RPMI7951 (cell line): Measurements from ENCODE around the gene TNRC18. TPM values are rescaled to one million over a fixed set of nuclear protein-coding genes. Genes with fewer than 3 reads are reported as not detected.
A peak's percentile ranks its signal among the peaks of the same experiment; 100 is the strongest.

Experiments
- DNase-seq: peaks from one replicate; pipeline ENCODE4 v3.0.0-alpha.2; 2012; ENCODE audit warnings: low read depth
- total RNA-seq: library from RNA; depleted of rRNA; stranded (reverse); fragments of >200 nt; shearing (Covaris generic); gene quantifications from 2 replicates; pipeline ENCODE4 v1.2.3, GENCODE V29; 2014

TNRC18 gene
- total RNA-seq, 1 experiment from 2014 or later = 18.9 TPM

- no peak for DNase-seq
Measured at GRCh38 chr7:5404421-5404826, 19.2 kb downstream of the TNRC18 start.

- DNase-seq = no peak
Measured at GRCh38 chr7:5403442-5403841, 20.2 kb downstream of the TNRC18 start.

GRCh38 chr7:5397736-5398135 lies 25.9 kb downstream of the TNRC18 start:
- DNase-seq = no peak

GRCh38 chr7:5396999-5397663 lies 26.5 kb downstream of the TNRC18 start:
- peak; percentile 99 for DNase-seq

GRCh38 chr7:5396542-5396941 lies 27.1 kb downstream of the TNRC18 start:
- peak; percentile 69 for DNase-seq

GRCh38 chr7:5395246-5395645 lies 28.4 kb downstream of the TNRC18 start:
- no peak for DNase-seq

GRCh38 chr7:5394264-5395105 lies 29.1 kb downstream of the TNRC18 start:
- DNase-seq = no peak

GRCh38 chr7:5393748-5394147 lies 29.9 kb downstream of the TNRC18 start:
- DNase-seq = no peak

GRCh38 chr7:5393328-5393727 lies 30.3 kb downstream of the TNRC18 start:
- DNase-seq = no peak

GRCh38 chr7:5390918-5391317 lies 32.7 kb downstream of the TNRC18 start:
- no peak for DNase-seq

GRCh38 chr7:5388905-5389433 lies 34.7 kb downstream of the TNRC18 start:
- no peak for DNase-seq

GRCh38 chr7:5388273-5388901 lies 35.2 kb downstream of the TNRC18 start:
- DNase-seq = no peak

GRCh38 chr7:5387711-5388245 lies 35.9 kb downstream of the TNRC18 start:
- DNase-seq = no peak

GRCh38 chr7:5384618-5385017 lies 39.0 kb downstream of the TNRC18 start:
- no peak for DNase-seq

- no peak for DNase-seq
Measured at GRCh38 chr7:5383314-5384098, 40.1 kb downstream of the TNRC18 start.

- no peak for DNase-seq
Measured at GRCh38 chr7:5382281-5382892, 41.2 kb downstream of the TNRC18 start.

- DNase-seq = no peak
Measured at GRCh38 chr7:5381071-5381772, 42.4 kb downstream of the TNRC18 start.

- DNase-seq = no peak
Measured at GRCh38 chr7:5380350-5381070, 43.1 kb downstream of the TNRC18 start.

- no peak for DNase-seq
Measured at GRCh38 chr7:5379546-5379945, 44.1 kb downstream of the TNRC18 start.

GRCh38 chr7:5377816-5378215 lies 45.8 kb downstream of the TNRC18 start:
- no peak for DNase-seq
